GM21528 (cell line): Measurements from ENCODE around the gene FRMD4A.

Experiments used
- ATAC-seq: cut with Tn5 transposase; IDR thresholded peaks from one replicate; pipeline ENCODE4 v1.9.1; 2021; ENCODE audit warnings: mild to moderate bottlenecking, moderate library complexity; ENCODE audit not compliant: unreplicated experiment, low FRiP score

FRMD4A gene

DNA sequence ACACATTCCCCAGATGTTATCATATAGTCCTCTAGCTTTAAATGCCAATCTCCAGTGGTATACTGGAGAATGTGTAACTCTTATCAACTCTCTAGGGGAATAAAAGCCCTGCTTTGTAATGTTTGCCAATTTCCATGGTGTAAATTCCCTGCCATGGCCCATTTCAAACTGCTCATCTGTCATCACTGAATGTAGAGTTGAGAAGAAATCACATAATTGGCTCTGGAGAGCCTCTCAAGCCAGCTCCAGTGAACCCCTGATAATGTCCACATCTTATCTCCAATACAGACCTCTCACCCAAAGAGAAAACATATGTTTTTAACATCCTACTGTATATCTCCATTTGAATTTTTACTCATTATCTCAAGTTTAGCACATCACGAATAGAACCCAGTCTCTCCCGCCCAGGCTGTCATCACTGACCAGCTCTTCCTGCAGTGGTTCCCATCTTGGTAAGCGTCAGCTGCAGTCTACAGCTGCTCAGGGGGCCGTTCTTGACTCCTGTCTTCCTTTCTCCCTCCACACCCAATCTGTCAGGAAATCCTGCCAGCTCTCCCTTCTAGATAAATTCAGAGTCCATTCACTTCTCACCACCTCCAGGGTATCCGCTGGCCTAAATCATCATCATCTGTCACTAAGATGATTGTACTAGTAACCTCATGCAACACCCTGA, 332.4 kb downstream of the FRMD4A start:
- ATAC-seq, result no peak

DNA sequence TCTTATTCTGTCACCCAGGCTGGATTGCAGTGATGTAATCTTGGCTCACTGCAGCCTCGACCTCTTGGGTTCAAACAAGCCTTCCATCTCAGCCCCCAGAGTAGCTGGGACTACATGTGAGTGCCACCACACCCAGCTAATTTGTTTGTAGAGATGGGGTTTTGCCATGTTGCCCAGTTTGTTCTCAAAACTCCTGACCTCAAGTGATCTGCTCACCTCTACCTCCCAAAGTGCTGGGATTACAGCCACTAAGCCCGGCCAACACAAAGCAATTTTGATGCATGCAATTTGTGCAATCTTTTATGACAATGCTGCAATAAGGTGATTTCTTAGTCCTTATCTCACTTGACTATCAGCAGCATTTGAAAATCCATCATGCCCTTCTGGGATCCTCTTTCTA, 333.1 kb downstream of the FRMD4A start:
- ATAC-seq, result no peak

DNA sequence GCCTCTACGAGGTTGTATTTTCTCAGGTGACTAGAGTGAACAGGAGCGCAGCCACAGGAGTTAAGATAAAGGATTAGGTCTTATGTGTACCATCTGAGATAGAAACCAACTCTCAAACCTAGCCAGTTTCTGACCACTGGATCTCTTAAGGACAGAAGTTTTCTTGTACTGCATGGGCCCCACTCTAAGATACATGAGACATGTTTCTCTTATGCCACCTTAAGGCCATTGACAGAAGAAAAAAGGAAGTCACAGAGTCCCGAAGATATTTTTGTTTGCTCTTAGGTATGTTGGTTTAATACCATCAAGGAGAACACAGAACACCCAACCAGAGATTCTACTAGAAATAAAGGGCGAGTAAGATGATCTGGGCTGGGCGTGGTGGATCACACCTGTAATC, 335.8 kb downstream of the FRMD4A start:
- ATAC-seq, result no peak

DNA sequence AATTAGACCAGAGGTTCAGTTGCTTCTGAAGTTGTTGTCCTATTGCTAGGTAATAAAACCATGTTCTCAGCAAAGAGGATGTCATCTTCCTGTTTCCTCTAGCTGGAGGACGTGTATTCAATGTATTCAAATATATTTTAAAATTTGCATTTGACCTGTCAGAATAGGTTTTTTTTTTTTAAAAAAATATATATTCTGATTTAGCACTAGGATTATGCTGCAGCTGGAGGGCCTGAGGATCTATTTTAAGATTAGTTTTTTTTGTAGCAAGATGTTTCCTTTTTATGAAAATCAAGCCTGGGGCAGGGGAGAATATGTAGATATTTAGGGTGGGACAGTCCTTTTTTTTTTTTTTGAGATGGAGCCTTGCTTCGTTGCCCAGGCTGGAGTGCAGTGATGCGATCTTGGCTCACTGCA, 337.0 kb downstream of the FRMD4A start:
- no peak for ATAC-seq

DNA sequence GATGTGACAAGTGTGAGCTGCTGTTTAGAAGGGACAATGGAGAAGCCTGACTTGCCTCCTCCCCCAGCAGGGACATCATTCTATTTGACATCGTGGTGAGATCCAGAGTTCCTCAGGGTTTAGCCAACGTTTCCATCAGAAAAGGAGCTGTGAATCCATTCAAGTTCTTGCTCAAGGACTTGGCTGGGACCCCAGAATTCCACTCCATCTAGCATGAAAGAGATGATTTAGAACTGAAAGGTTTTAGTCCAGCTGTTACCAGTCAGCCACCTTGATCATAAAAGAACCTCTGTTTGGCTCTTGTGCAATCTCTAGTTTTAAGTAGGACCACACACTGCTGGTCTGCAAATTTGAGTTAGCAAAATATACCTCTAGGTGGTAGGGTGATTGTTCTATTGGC, 337.6 kb downstream of the FRMD4A start:
- no peak for ATAC-seq

DNA sequence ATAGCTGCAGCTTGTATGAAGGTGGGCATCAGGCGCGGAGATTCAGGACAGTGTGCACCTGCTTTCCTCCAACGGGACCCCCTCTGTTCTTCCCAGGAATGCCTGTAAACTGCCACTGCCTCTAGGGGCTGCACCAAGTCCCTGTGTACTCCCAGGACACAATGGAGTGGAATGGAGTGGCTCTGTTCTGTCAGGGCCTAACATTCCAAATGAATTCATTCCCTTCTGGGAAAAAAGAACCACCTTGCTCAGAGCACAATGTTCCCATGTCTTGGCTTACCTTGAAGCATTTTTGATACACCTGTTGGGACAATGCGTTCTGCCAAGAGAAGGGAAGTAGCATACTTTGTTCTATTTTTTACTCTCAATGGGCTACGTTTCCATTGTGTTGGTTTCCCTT, 339.4 kb downstream of the FRMD4A start:
- ATAC-seq, result no peak

DNA sequence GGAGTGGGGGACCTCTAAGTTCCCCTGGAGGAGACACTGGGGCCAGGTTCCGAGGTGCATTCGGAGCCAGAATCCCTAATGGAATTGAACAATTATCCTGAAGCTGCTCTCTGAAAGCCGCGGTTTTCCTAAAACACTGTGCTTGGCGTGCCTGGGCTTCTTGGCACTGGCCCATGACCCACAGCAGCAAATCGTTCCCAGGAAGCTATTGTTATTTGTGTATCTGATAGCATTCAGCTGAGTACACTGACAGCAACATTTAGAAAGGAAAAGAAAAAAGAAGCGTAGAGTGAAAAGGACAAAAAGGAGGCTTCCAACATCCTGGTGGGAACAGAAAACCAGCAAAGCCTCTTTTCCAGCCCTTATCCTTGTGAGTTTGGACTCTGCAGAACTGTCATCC, 339.8 kb downstream of the FRMD4A start:
- ATAC-seq, result no peak

DNA sequence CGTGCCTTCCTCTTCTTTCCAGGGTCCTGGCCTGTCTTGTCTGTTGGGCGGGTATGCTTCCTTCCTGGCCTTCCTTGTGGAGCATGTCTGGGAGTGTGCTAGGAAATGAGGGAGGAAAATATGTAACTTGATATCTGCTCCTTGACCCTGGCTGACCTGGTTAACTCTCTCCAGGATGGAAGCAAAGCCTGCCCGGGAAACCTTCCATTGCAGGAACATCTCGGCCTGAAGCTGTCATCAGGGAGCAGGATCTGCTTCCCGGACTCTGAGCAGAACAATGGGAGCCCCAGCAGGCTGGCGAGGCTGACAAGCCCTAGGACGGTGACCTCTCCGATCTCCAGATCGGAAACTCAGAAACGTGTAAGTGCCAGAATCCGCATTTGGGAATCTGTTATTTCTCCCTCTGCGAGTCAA, 340.3 kb downstream of the FRMD4A start:
- ATAC-seq, result no peak

DNA sequence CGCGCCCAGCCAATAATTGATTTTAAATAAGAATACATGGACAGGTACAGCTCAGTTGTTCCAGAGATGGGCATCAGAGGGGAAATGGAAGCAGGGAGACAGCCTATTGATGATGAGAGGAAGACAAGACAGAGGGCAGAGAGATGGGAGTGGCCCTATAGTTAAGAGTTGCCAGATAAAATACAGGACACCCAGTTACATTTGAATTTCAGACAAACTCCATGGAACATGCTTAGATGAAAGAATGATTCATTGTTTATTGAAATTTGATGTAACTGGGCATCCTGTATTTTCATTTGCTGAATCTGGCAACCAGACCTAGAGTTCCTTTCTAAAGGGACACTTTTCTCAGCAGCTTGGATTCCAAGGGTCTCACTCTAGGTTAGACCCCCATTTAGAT, 341.1 kb downstream of the FRMD4A start:
- ATAC-seq, result no peak

DNA sequence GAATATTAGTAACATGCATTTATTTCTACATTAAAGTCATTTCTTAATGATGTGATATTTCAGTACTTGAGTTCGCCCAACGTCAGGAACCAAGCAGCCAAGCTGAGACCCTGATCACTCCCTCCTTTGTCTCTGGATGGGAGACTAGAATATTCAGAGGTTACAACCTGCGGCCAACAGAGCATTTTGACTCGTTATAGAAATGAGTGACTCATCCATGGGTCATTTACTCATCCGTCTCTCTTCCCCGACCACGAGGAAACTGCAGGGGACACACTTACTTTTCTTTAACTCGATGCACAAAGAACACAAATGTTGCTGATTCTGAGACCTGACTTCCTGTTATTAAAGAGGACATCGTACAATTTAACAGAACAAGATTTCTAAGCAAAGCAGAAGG, 343.3 kb downstream of the FRMD4A start:
- no peak for ATAC-seq

DNA sequence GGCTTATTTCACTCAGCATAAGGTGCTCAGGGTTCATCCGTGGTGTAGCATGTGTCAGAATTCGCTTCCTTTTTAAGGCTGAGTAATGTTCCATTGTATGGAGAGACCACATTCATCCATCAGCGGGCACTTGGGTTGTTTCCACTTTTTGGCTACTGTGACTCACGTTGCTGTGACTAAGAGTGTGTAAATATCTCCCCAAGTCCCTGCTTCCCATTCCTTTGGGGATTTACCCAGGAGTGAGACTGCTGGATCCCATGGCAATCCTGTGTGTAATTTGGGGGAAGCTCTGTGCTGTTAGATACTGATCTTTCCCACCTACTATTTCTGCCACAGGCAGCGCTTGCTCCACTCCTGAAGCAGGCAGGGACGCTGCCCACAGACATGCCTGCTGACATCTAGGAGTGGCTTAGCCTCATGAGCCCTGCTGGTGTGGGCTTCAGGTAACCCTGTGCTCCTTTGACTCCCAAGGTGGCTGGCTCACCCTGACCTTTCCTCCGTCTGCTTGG, 346.0 kb downstream of the FRMD4A start:
- ATAC-seq, result no peak

DNA sequence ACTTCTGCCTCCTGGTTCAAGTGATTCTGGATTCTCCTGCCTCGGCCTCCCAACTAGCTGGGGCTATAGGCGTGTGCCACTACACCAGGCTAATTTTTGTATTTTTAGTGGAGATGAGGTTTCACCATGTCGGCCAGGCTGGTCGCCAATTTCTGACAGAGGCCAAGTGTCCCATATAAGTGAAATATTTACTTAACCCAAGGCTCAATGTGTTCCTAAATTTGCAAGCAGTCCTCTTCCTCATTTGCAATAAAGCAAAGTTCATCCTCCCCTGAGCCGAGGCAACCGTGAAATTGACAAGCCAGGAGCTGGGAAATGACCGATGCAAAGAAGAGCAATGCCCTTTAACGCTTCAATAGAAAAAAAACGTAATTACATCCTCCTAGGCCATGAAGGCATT, 347.7 kb downstream of the FRMD4A start:
- ATAC-seq, result no peak

DNA sequence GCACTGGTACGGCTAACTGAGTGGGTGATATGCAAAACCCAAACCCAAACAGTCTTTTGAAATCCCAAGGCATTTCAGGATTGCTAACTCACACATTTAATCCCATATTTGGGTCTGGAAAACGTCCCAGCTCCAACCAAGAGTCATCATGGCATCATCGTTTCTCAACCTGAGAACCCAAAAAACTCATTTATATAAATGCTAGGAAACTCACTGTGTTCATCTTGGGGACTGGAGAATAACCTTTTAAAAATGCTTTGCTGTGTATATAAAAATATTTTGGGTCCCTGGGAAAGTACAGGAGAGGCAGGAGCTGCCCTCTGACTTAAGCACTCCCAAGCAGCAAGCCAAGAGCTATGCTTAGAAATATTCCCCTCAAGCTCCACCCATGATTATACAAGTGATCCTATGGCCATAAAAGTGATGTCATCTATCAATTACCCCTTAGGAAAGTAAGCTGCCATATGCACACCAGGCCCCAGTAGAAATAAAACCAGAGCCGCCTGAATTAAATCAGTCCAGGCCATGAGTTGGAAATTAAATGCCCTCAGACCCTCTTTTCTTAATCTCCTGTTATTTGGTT, 352.1 kb downstream of the FRMD4A start:
- ATAC-seq, result no peak

DNA sequence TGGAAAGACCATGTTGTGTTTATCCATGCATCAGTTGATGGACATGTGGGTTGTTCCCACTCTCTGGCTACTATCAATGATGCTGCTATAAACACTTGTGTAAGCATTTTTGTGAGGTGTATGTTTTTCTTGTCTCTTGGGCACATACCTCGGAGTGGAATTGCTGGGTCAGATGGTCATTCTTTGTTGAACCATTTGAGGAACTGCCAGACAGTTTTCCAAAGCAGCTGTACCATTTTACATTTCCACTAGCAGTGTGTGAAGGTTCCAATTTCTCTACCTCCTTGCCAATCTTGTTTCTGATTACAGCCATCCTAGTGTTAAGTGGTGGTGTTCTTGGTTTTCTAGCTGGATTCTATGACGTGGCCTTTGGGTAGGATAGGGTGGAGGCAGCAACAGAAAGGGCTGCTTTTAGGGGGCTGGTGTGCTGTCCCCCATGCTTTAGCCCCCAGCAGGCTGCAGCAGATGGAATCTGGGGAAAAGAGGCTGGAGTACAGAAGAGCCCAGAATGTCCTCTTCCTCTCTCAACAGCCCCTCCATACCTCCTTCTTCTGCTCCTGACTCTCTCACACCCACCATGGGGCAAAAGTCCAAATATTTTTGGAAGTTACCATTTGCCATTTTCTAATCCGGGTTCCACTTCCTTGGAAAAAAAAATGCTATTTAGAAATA, 352.7 kb downstream of the FRMD4A start:
- no peak for ATAC-seq

DNA sequence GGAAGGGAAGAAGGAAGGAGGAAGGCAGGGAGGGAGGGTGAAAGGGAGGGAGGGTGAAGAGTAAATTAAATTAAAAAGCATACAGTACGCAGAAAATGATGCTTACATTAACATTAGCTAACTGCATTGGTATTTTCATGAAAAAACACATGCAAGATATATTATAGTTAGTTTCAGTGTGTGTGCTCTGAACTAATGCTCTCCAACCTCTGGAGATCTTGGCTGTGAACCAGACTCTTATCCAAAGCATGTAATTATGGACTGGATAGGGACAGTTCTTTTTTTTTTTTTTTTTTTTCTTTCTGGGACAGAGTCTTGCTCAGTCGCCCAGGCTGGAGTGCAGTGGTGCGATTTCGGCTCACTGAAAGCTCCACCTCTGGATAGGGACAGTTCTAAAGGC, 357.0 kb downstream of the FRMD4A start:
- ATAC-seq, result no peak

DNA sequence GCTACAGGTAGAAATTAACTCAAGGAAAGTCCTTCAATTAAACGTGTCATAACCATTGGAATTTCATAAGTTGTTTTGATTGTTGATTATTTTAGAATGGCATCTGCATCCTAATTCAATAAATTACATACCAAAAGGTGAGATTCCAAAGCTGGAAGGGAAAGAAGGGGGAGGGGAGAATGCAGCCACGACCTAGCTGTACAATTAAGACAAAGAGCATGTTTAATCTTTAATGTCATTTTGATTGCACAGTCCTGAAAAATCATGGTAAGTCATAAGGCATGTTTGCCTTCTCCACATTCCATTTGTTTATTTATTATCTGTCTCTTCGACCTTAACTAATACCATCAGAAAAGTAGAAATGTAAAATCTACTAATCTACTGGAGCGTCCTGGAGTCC, 358.1 kb downstream of the FRMD4A start:
- ATAC-seq, result no peak

DNA sequence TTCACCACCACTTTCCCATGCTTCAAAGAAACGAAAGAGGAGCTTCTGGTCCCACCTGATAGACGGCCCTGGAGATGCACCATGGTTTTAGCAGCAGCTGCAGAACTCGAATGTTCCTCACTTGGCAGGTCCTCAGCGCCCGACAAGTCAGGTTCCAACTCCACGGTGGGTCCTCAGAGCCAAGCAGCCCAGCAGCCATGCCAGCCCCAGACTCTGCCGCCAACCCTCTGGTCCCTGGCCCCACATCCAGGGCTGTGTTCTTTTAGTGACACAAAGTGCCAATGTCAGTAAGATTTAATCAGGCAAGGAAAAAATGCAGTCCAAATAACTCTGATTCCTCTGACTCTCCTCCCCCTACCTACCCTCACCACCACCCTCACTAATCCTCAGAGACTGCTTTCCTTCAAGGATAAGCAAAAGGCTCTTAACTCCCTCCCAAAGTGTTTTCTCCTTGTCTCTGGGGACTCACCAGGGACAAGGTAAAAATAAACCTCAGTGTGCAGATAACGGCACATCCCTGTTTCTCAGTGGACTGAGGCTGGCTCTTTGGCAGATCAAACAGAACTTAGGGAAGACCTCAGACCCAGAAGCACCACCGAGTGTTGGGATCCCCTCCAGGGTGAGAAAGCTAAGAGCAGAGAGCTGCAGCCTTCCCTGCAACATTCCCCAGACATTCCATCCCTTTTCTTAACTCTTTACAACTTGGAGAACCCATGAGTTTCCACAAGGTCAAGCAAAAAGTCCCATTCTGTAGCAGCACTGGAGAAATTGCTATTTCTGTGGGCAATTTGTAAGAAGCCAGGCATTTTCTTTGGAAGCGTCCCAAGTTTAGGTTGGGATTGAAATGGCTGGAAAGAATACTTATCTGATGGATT, 358.9 kb downstream of the FRMD4A start:
- no peak for ATAC-seq

DNA sequence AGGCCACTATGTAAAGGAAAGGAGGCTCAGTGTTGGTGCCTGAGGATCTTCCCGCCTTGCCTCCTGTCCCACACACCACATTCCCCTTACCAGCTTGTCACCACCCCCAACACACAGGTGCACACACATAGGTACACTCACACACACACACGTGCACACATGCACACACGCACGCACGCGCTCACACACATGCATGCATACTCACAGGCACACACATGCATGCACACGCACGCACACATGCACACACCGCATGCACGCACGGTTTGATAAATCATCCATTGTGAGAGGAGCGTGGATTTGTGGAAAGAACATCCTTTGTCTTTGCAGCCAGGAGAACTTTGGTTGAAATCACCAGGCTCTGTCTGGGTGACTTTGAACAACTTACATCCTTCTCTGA, 359.8 kb downstream of the FRMD4A start:
- ATAC-seq, result no peak

DNA sequence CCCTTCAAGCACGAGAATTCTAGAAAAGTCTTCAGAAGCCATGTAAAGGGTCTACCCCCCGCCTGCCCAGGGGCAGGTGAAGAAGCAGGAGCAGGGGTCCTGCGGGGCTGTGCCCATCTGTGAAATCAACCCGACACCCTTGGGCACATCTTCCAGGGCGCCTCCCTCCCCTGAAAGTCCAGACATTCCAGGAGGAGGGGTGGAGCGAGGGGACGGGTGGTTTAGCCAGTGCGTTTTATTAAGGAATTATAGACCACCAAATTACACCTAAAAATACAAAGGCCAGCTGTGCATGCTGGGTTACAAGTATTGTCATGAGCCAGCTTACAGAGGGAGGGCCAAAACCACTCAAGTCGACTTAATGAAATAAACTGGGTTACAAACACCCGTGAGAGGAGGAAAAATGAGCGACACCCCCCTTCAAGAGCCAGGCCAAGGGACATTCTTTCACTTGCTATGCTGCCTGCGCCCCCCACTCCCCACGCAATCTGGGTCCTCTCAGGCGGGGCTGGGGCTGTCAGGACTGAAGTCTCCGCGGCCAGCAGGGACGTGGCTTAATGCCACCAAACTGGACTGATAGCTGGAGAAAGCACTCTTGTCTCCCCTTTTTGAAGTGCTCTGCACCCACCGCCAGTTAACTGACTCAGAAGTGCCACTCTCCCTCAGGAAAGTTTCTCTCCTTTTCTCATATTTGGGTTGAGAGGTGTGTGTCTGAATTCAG, 360.3 kb downstream of the FRMD4A start:
- ATAC-seq, result no peak

DNA sequence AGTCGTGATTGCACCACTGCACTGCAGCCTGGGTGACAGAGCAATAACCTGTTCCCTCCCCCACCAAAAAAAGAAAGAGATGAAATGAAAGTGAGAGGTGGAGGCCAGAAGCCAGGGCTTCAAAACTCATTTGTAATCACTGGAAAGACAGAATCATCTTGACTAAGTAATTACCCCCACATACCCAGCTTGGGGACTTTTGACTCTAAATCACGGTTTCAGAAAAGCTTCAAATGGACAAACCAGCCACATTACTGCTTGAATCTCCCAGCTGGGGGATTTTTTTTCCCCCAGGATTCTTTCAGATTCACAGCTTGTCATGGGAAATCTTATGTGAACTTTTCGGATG, 361.0 kb downstream of the FRMD4A start:
- no peak for ATAC-seq
